ENCODE data around the gene HECA. TPM values are rescaled to one million over a fixed set of nuclear protein-coding genes. Genes with fewer than 3 reads are reported as not detected.
A peak's percentile ranks its signal among the peaks of the same experiment; 100 is the strongest.

The HECA gene
- total and polyA plus RNA-seq, 2 of the 4 experiments (the other 2 are of a cell fraction), result 3.1 to 4.3 TPM

GRCh38 chr6:139159016-139159415 is 24.1 kb downstream of the HECA start:
- peak; percentile 34 for DNase-seq
- Histone ChIP-seq H3K27ac (ENCODE audit: insufficient read depth, low read length) (no peak overlapping the region), H3K9me1 (ENCODE audit: insufficient read depth, low read length) (peaks cover 12% of the 10 kb centered on the region; the same call in 1 of the 2 replicates), H3K18ac (ENCODE audit: low read depth, low read length) (no peak overlapping the region), H3K4me3 (ENCODE audit: insufficient read depth, low read depth, low read length) (no peak overlapping the region), H3K9me3 (ENCODE audit: control insufficient read depth, insufficient read depth, low read length) (no peaks in the 10 kb centered on the region), H2AK9ac (replicated peaks; ENCODE audit: low read depth, low read length, poor library complexity) (no peak overlapping the region), H3K23ac (ENCODE audit: low read depth, low read length) (no peak overlapping the region), H3K79me1 (ENCODE audit: low read depth in 1 of 2, low read length in 2 of 2) (peaks cover 11 to 43% of the 10 kb centered on the region in 2 experiments), H4K8ac (ENCODE audit: low read depth in 2 of 2, low read length in 2 of 2) (no peak overlapping the region), H4K91ac (ENCODE audit: insufficient read depth, low read depth, low read length) (no peak overlapping the region), H3K4me2 (ENCODE audit: low read depth, low read length) (no peak overlapping the region), H2BK5ac (ENCODE audit: low read depth, low read length, poor library complexity, severe bottlenecking) (no peak overlapping the region), H3K4ac (ENCODE audit: low read depth, low read length) (no peak overlapping the region), H3K4me1 (ENCODE audit: control insufficient read depth, insufficient read depth, low read length) (peaks cover 16% of the 10 kb centered on the region), H4K20me1 (ENCODE audit: insufficient read depth, low read length) (peaks cover 34% of the 10 kb centered on the region; the same call in 1 of the 2 replicates), H3K14ac (replicated peaks; ENCODE audit: low read depth, low read length) (no peak overlapping the region), H2AK5ac (ENCODE audit: low read depth, low read length) (no peak overlapping the region), H2BK120ac (ENCODE audit: low read depth, low read length) (no peak overlapping the region), H3K36me3 (ENCODE audit: control insufficient read depth, insufficient read depth, low read length) (no peaks in the 10 kb centered on the region), H4K5ac (ENCODE audit: low read depth, low read length) (no peak overlapping the region), H2BK20ac (ENCODE audit: low read depth, low read length) (no peak overlapping the region), H2AFZ (replicated peaks; ENCODE audit: low read length, poor library complexity) (no peak overlapping the region), H3K56ac (ENCODE audit: extremely low read depth, insufficient read depth, low read length) (no peak overlapping the region), H2BK15ac (ENCODE audit: low read depth, low read length) (no peak overlapping the region), H3K27me3 (ENCODE audit: control insufficient read depth, insufficient read depth, low read length) (no peaks in the 10 kb centered on the region; the same call in none of the 2 replicates), H3K9ac (ENCODE audit: low read depth, low read length) (no peak overlapping the region)
- CTCF ChIA-PET, result interaction anchor here (0.5 to 0.8 kb wide), 2 partner anchors 10 to 188 kb away, joined by 3 read pairs; no protein-coding TSS in a partner anchor
- no TSS peak for BruUV-seq (replicated peaks)
- TF ChIP-seq CEBPB (IDR thresholded peaks at IDR 0.05; ENCODE audit: low read depth, low read length), result no peak
- no peak for TF ChIP-seq RFX5 (IDR thresholded peaks at IDR 0.05; ENCODE audit: low read depth, low read length)
- TF ChIP-seq, protein P1, sequence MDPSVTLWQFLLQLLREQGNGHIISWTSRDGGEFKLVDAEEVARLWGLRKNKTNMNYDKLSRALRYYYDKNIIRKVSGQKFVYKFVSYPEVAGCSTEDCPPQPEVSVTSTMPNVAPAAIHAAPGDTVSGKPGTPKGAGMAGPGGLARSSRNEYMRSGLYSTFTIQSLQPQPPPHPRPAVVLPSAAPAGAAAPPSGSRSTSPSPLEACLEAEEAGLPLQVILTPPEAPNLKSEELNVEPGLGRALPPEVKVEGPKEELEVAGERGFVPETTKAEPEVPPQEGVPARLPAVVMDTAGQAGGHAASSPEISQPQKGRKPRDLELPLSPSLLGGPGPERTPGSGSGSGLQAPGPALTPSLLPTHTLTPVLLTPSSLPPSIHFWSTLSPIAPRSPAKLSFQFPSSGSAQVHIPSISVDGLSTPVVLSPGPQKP (IDR thresholded peaks at IDR 0.05; ENCODE audit: borderline replicate concordance, low read depth, low read length), result no peak
- TF ChIP-seq BHLHE40 (IDR thresholded peaks at IDR 0.05; ENCODE audit: low read depth, low read length), result no peak
- no peak for TF ChIP-seq RCOR1 (IDR thresholded peaks at IDR 0.05; ENCODE audit: insufficient replicate concordance, low read length)
- no peak for TF ChIP-seq SMC3 (IDR thresholded peaks at IDR 0.05; ENCODE audit: low read depth, low read length)
- TF ChIP-seq CHD1 (IDR thresholded peaks at IDR 0.05; ENCODE audit: low read depth, low read length), result no peak
- no peak for TF ChIP-seq CTCF (conservative IDR thresholded peaks at IDR 0.05; ENCODE audit: low read depth, low read length)
- TF ChIP-seq, protein P2, sequence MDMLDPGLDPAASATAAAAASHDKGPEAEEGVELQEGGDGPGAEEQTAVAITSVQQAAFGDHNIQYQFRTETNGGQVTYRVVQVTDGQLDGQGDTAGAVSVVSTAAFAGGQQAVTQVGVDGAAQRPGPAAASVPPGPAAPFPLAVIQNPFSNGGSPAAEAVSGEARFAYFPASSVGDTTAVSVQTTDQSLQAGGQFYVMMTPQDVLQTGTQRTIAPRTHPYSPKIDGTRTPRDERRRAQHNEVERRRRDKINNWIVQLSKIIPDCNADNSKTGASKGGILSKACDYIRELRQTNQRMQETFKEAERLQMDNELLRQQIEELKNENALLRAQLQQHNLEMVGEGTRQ (IDR thresholded peaks at IDR 0.05; ENCODE audit: low read depth, low read length), result no peak
- no peak for TF ChIP-seq MAZ (IDR thresholded peaks at IDR 0.05; ENCODE audit: borderline replicate concordance, low read depth, low read length)
- TF ChIP-seq RAD21 (IDR thresholded peaks at IDR 0.05; ENCODE audit: low read length), result no peak
- TF ChIP-seq FOS (IDR thresholded peaks at IDR 0.05; ENCODE audit: low read depth, low read length), result no peak
- no peak for TF ChIP-seq MXI1 (IDR thresholded peaks at IDR 0.05; ENCODE audit: borderline replicate concordance, low read depth, low read length)
- TF ChIP-seq MAFK (IDR thresholded peaks at IDR 0.05; ENCODE audit: low read depth, low read length), result no peak
- no peak for TF ChIP-seq NFE2L2 (IDR thresholded peaks at IDR 0.05; ENCODE audit: low read depth, low read length)
- no peak for TF ChIP-seq POLR2A (IDR thresholded peaks at IDR 0.05; ENCODE audit: low read depth, low read length)
- no CpG with 5 or more reads among the region's 4 CpGs for WGBS, 2 experiments (ENCODE audit: extremely low coverage in 2 of 2, insufficient read length in 1 of 2)
- in situ Hi-C loops (cut with MboI; ENCODE audit: low sequenced_read_pairs) (no loop called here), dilution Hi-C loops (cut with HindIII; ENCODE audit: low sequenced_read_pairs, unreplicated experiment) (no loop called here), intact Hi-C loops (cut with micrococcal nuclease) (no loop called here)
- POLR2A ChIA-PET (ENCODE audit: unreplicated experiment), result no interaction called here
- no peak for ATAC-seq (ENCODE audit: low read depth)
